ENCODE results near the gene DDX17. TPM values are rescaled to one million over a fixed set of nuclear protein-coding genes. Genes with fewer than 3 reads are reported as not detected.

Gene DDX17
- total RNA-seq, 3 donors from 2014 or later (not counting 1 experiment from before 2014, with no cell fraction given), result 571 to 752 (median 578) TPM

- WGBS (ENCODE audit: insufficient coverage), result 74% methylated on average over 7 of the region's 8 CpGs
- peaks cover 0 to 22% of the 10 kb centered on the region in 2 donors for H3K4me1 Mint-ChIP-seq
- no peak for TF ChIP-seq CTCF (IDR thresholded peaks at IDR 0.05)
- H3K27ac ChIP-seq (ENCODE audit: low read length), result no peak overlapping the region
- H3K27me3 Mint-ChIP-seq (ENCODE audit: low read depth in 2 of 2), result peaks cover 55 to 59% of the 10 kb centered on the region in 2 donors
- no peaks in the 10 kb centered on the region for H3K9me3 ChIP-seq (ENCODE audit: control insufficient read depth, insufficient read depth, low read length)
- H3K4me3 Mint-ChIP-seq, result no peak overlapping the region
- DNase-seq (no peak), ATAC-seq (no peak)
- no peaks in the 10 kb centered on the region for H3K36me3 Mint-ChIP-seq
- intact Hi-C loops (cut with micrococcal nuclease), result no loop called here
- peaks cover 10% of the 10 kb centered on the region for H3K4me1 ChIP-seq (ENCODE audit: control insufficient read depth, insufficient read depth, low read length)
- H3K9me3 Mint-ChIP-seq, result no peaks in the 10 kb centered on the region
- H3K4me3 ChIP-seq (ENCODE audit: low read length), result no peak overlapping the region
- H3K27ac Mint-ChIP-seq, result no peak overlapping the region
- H3K36me3 ChIP-seq (ENCODE audit: control insufficient read depth, insufficient read depth, low read length), result no peaks in the 10 kb centered on the region
- H3K27me3 ChIP-seq (ENCODE audit: control insufficient read depth, insufficient read depth, low read length), result peaks cover 26% of the 10 kb centered on the region
These were observed 45.7 kb downstream of the DDX17 start for GRCh38 chr22:38460426-38460840.

DNA sequence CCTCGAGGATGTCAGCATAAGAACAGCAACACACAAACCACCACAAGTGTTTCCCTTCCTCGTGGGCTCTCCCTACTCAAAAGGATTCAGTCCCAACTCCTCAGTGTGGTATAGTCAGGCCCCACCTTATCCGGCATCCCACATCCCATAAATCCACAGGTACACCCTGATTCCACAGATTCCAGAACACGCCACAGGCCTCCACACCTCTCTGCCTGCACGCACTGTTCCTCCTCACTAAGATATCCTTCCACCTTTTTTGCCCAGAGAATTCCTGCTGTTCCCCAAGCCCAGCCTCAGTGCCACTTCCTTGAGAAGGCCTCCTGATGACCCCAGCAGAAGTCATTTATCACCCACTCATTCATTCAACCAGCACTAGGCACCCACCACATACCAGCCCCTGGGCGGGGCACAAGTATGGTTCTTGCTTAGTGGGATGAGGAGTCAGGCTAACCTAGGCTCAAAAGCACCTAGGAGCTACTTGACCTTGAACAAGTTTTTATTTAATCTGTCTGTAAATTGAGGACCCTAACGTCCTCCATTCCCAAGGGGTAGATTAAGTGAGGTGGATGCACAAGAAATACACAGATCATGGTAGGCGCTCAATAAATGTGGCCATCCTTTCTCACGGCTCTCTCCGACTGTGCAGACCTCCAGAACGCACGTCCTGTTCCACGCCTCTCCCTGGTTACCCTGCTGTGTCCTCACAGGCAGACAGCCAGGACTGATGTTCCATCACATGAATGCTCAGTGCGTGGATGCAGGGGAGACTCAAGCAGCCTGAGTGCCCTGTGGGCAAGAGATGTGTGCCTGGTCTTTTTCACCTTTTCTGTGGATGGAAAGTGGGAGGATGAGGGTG lies 49.0 kb downstream of the DDX17 start:
- no peak overlapping the region for H3K4me3 ChIP-seq (ENCODE audit: low read length)
- no peaks in the 10 kb centered on the region for H3K36me3 ChIP-seq (ENCODE audit: control insufficient read depth, insufficient read depth, low read length)
- 84% methylated on average over 14 of the region's 14 CpGs for WGBS (ENCODE audit: insufficient coverage)
- ATAC-seq (no peak), DNase-seq (no peak)
- H3K36me3 Mint-ChIP-seq, result no peaks in the 10 kb centered on the region
- H3K27ac Mint-ChIP-seq, result peak overlapping the region in 1 of 2 donors; percentile 6
- no peaks in the 10 kb centered on the region for H3K9me3 Mint-ChIP-seq
- peaks cover 29% of the 10 kb centered on the region for H3K27me3 ChIP-seq (ENCODE audit: control insufficient read depth, insufficient read depth, low read length)
- peak overlapping the region; percentile 66 for H3K4me3 Mint-ChIP-seq
- H3K4me1 ChIP-seq (ENCODE audit: control insufficient read depth, insufficient read depth, low read length), result peaks cover 17% of the 10 kb centered on the region
- intact Hi-C loops (cut with micrococcal nuclease), result no loop called here
- TF ChIP-seq CTCF (IDR thresholded peaks at IDR 0.05), result no peak
- H3K9me3 ChIP-seq (ENCODE audit: control insufficient read depth, insufficient read depth, low read length), result no peaks in the 10 kb centered on the region
- H3K27me3 Mint-ChIP-seq (ENCODE audit: low read depth in 2 of 2), result peaks cover 59% of the 10 kb centered on the region in 2 donors
- no peak overlapping the region for H3K27ac ChIP-seq (ENCODE audit: low read length)
- H3K4me1 Mint-ChIP-seq, result peaks cover 4 to 22% of the 10 kb centered on the region in 2 donors

DNA sequence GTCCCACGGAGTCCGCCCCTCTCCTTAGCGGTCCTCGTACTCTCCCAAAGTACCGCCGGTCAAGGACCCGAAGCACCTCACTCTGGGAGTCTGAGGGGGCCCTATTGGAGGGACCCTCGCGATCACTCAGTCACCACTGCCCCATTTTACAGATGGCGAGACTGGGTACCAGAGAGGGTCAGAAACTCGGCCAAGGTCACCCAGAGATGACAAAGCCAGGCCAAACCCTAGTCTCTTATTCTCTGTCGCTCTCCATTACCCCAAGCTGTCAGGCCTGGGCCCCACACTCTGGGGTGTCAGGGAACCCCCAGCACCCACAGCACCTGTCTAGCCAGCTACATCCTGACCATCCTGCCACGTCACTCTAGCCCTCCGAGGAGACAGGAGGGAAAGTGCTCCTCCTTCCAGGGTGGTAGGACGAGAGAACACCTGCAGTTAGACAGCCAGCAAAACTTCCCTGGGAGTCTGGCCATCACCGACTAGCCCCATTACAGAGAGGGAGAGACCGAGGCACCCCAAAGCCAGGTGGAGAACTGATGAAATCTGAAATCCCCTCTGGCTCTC lies 49.8 kb downstream of the DDX17 start:
- H3K9me3 Mint-ChIP-seq, result no peaks in the 10 kb centered on the region
- Histone ChIP-seq H3K36me3 (ENCODE audit: control insufficient read depth, insufficient read depth, low read length) (no peaks in the 10 kb centered on the region), H3K27me3 (ENCODE audit: control insufficient read depth, insufficient read depth, low read length) (peaks cover 29% of the 10 kb centered on the region), H3K27ac (ENCODE audit: low read length) (no peak overlapping the region), H3K4me1 (ENCODE audit: control insufficient read depth, insufficient read depth, low read length) (peaks cover 10% of the 10 kb centered on the region), H3K4me3 (ENCODE audit: low read length) (no peak overlapping the region), H3K9me3 (ENCODE audit: control insufficient read depth, insufficient read depth, low read length) (no peaks in the 10 kb centered on the region)
- H3K27me3 Mint-ChIP-seq (ENCODE audit: low read depth in 2 of 2), result peaks cover 59 to 61% of the 10 kb centered on the region in 2 donors
- intact Hi-C loops (cut with micrococcal nuclease), result no loop called here
- no peaks in the 10 kb centered on the region for H3K36me3 Mint-ChIP-seq
- DNase-seq (no peak), ATAC-seq (peak in 1 of 3 donors; percentile 41)
- peak overlapping the region; percentile 66 for H3K4me3 Mint-ChIP-seq
- no peak for TF ChIP-seq CTCF (IDR thresholded peaks at IDR 0.05)
- 39% methylated on average over 17 of the region's 17 CpGs for WGBS (ENCODE audit: insufficient coverage)
- H3K4me1 Mint-ChIP-seq, result peaks cover 4 to 17% of the 10 kb centered on the region in 2 donors
- H3K27ac Mint-ChIP-seq, result peak overlapping the region in 1 of 2 donors; percentile 6
